Astrocyte (in vitro differentiated cells and primary cell): ENCODE measurements around the gene DMBX1. TPM values are rescaled to one million over a fixed set of nuclear protein-coding genes. Genes with fewer than 3 reads are reported as not detected.

Experiments used
- DNase-seq: peaks from one replicate; pipeline ENCODE4 v3.0.0-alpha.2; 2010; ENCODE audit warnings: low read depth
- FAIRE-seq: peaks from 2 replicates; lab custom pipeline; 2011; peaks lifted over from hg19 to GRCh38; lab: Jason Lieb, UNC
- H2AFZ ChIP-seq: 2 replicates; pipeline ENCODE4 v1.6.0; 2012; ENCODE audit warnings: low read depth, low read length, inconsistent platforms
- H3K27ac ChIP-seq: 2 replicates; pipeline ENCODE4 v1.5.1; 2011; ENCODE audit warnings: low read depth, low read length, inconsistent platforms
- H3K27me3 ChIP-seq: 2 replicates; pipeline ENCODE4 v1.6.0; 2011; ENCODE audit warnings: low read length, inconsistent platforms; ENCODE audit not compliant: insufficient read depth
- H3K36me3 ChIP-seq: 2 replicates; pipeline ENCODE4 v1.5.1; 2011; ENCODE audit warnings: low read length, inconsistent platforms; ENCODE audit not compliant: insufficient read depth
- H3K4me1 ChIP-seq: 2 replicates; pipeline ENCODE4 v1.5.1; 2011; ENCODE audit warnings: low read length, inconsistent platforms; ENCODE audit not compliant: insufficient read depth
- H3K4me2 ChIP-seq: 2 replicates; pipeline ENCODE4 v1.6.0; 2012; ENCODE audit warnings: low read length, inconsistent platforms
- H3K4me3 ChIP-seq: 2 replicates; pipeline ENCODE4 v1.5.1; 2011; ENCODE audit warnings: low read depth, mild to moderate bottlenecking, low read length, inconsistent platforms; ENCODE audit not compliant: insufficient read depth
- H3K79me2 ChIP-seq: 2 replicates; pipeline ENCODE4 v1.6.0; 2012; ENCODE audit warnings: mild to moderate bottlenecking, low read length, inconsistent platforms; ENCODE audit not compliant: insufficient read depth
- H3K9ac ChIP-seq: 2 replicates; pipeline ENCODE4 v1.6.0; 2012; ENCODE audit warnings: mild to moderate bottlenecking, low read length, inconsistent platforms
- H3K9me3 ChIP-seq: 2 replicates; pipeline ENCODE4 v1.5.1; 2012; ENCODE audit warnings: low read depth, mild to moderate bottlenecking, low read length, inconsistent platforms; ENCODE audit not compliant: insufficient read depth
- H4K20me1 ChIP-seq: 2 replicates; pipeline ENCODE4 v1.6.0; 2012; ENCODE audit warnings: low read length, inconsistent platforms; ENCODE audit not compliant: insufficient read depth
- H3K27ac Mint-ChIP-seq: one replicate; pipeline ENCODE4 v1.8.0; 2021; ENCODE audit warnings: mild to moderate bottlenecking, mixed read lengths; ENCODE audit not compliant: unreplicated experiment
- H3K27me3 Mint-ChIP-seq: one replicate; pipeline ENCODE4 v1.8.0; 2021; ENCODE audit warnings: low read depth, mixed read lengths; ENCODE audit not compliant: unreplicated experiment
- H3K36me3 Mint-ChIP-seq: one replicate; pipeline ENCODE4 v1.8.0; 2021; ENCODE audit warnings: low read depth, mixed read lengths; ENCODE audit not compliant: unreplicated experiment
- H3K4me1 Mint-ChIP-seq: one replicate; pipeline ENCODE4 v1.8.0; 2021; ENCODE audit warnings: low read depth, mixed read lengths; ENCODE audit not compliant: unreplicated experiment
- H3K4me3 Mint-ChIP-seq: one replicate; pipeline ENCODE4 v1.8.0; 2021; ENCODE audit warnings: mild to moderate bottlenecking, moderate library complexity, mixed read lengths; ENCODE audit not compliant: unreplicated experiment
- H3K9me3 Mint-ChIP-seq: one replicate; pipeline ENCODE4 v1.8.0; 2021; ENCODE audit warnings: mild to moderate bottlenecking, mixed read lengths; ENCODE audit not compliant: unreplicated experiment
- CTCF ChIP-seq: IDR thresholded peaks from 2 replicates; pipeline ENCODE4 v1.5.1; 2011; ENCODE audit warnings: low read depth, mild to moderate bottlenecking, inconsistent platforms, low read length, moderate library complexity; ENCODE audit not compliant: insufficient read depth
- EZH2 ChIP-seq: IDR thresholded peaks from 2 replicates; pipeline ENCODE4 v1.6.1; 2012; ENCODE audit warnings: mild to moderate bottlenecking, low read length, inconsistent platforms; ENCODE audit not compliant: insufficient read depth
- total RNA-seq: library from RNA; stranded (reverse); gene quantifications from 2 replicates; pipeline ENCODE4 v1.2.1, GENCODE V29; 2021

DMBX1 gene
- total RNA-seq, 1 donor from 2014 or later, result 0.07 TPM

- Histone ChIP-seq H3K27me3 (peaks cover 48% of the 10 kb centered on the region), H3K27ac (no peak overlapping the region), H3K9ac (no peak overlapping the region), H3K4me3 (no peak overlapping the region), H3K4me1 (peaks cover 3% of the 10 kb centered on the region), H3K36me3 (no peaks in the 10 kb centered on the region), H3K79me2 (no peaks in the 10 kb centered on the region), H4K20me1 (no peaks in the 10 kb centered on the region), H2AFZ (no peak overlapping the region), H3K9me3 (no peaks in the 10 kb centered on the region), H3K4me2 (no peak overlapping the region)
- peaks cover 7% of the 10 kb centered on the region for H3K4me1 Mint-ChIP-seq
- no peak overlapping the region for H3K27ac Mint-ChIP-seq
- H3K9me3 Mint-ChIP-seq, result no peaks in the 10 kb centered on the region
- no peak for TF ChIP-seq EZH2
- H3K27me3 Mint-ChIP-seq, result peaks cover 72% of the 10 kb centered on the region
- no peaks in the 10 kb centered on the region for H3K36me3 Mint-ChIP-seq
- FAIRE-seq (no peak), DNase-seq (no peak)
- no peak overlapping the region for H3K4me3 Mint-ChIP-seq
These were observed 32.5 kb upstream of the DMBX1 start for GRCh38 chr1:46457178-46457577.

- no peaks in the 10 kb centered on the region for H3K79me2 ChIP-seq
- TF ChIP-seq EZH2 (no peak), CTCF (no peak)
- no peaks in the 10 kb centered on the region for H3K36me3 ChIP-seq
- H2AFZ ChIP-seq, result no peak overlapping the region
- H3K36me3 Mint-ChIP-seq, result no peaks in the 10 kb centered on the region
- H3K27ac ChIP-seq, result no peak overlapping the region
- H3K27me3 Mint-ChIP-seq, result peaks cover 64% of the 10 kb centered on the region
- DNase-seq, result no peak
- H3K4me1 Mint-ChIP-seq, result peaks cover 11% of the 10 kb centered on the region
- H3K27me3 ChIP-seq, result peaks cover 50% of the 10 kb centered on the region
- no peak overlapping the region for H3K4me3 Mint-ChIP-seq
- no peak for FAIRE-seq
- H3K27ac Mint-ChIP-seq, result no peak overlapping the region
- H3K9me3 ChIP-seq, result no peaks in the 10 kb centered on the region
- H3K4me1 ChIP-seq, result peaks cover 3% of the 10 kb centered on the region
- H3K9ac ChIP-seq, result no peak overlapping the region
- H3K9me3 Mint-ChIP-seq, result no peaks in the 10 kb centered on the region
- H3K4me2 ChIP-seq, result no peak overlapping the region
- H3K4me3 ChIP-seq, result no peak overlapping the region
- no peaks in the 10 kb centered on the region for H4K20me1 ChIP-seq
These were observed 31.4 kb upstream of the DMBX1 start for GRCh38 chr1:46458190-46458589.

- Histone ChIP-seq H3K4me3 (no peak overlapping the region), H2AFZ (no peak overlapping the region), H3K36me3 (no peaks in the 10 kb centered on the region), H3K4me2 (no peak overlapping the region), H3K27ac (no peak overlapping the region), H3K9me3 (no peaks in the 10 kb centered on the region), H3K79me2 (no peaks in the 10 kb centered on the region), H4K20me1 (no peaks in the 10 kb centered on the region), H3K4me1 (peaks cover 3% of the 10 kb centered on the region), H3K9ac (no peak overlapping the region), H3K27me3 (peaks cover 47% of the 10 kb centered on the region)
- FAIRE-seq, result no peak
- Mint-ChIP-seq H3K36me3 (no peaks in the 10 kb centered on the region), H3K27me3 (peaks cover 62% of the 10 kb centered on the region), H3K4me1 (peaks cover 11% of the 10 kb centered on the region), H3K4me3 (no peak overlapping the region), H3K9me3 (no peaks in the 10 kb centered on the region), H3K27ac (no peak overlapping the region)
- no peak for DNase-seq
- no peak for TF ChIP-seq CTCF
- TF ChIP-seq EZH2, result no peak
These were observed 30.8 kb upstream of the DMBX1 start for GRCh38 chr1:46458846-46459245.
